ENCODE results near the gene HSPB7.

Gene HSPB7

GRCh38 chr1:15991427-15992186, 26.2 kb downstream of the HSPB7 start:
- ChIA-PET POLR2A (interaction anchor here (0.6 kb wide), 1 partner anchor 417 kb away, joined by 3 read pairs; no protein-coding TSS in a partner anchor), CTCF (no interaction called here)
- TF ChIP-seq ZNF311 (tag by site-specific recombination; IDR thresholded peaks at IDR 0.05; ENCODE audit: borderline replicate concordance) (no peak), GLIS1 (tag by site-specific recombination; IDR thresholded peaks at IDR 0.05) (peak; percentile 84), ZIC2 (tag by site-specific recombination; IDR thresholded peaks at IDR 0.05) (peak; percentile 82)
- Histone ChIP-seq H3K36me3 (ENCODE audit: control insufficient read depth in 2 of 2, insufficient read depth in 1 of 2, low read length in 2 of 2) (no peaks in the 10 kb centered on the region), H3K4me1 (ENCODE audit: control insufficient read depth, insufficient read depth, low read length) (no peaks in the 10 kb centered on the region), H3K27ac (ENCODE audit: extremely low read depth, low read depth, low read length) (no peak overlapping the region), H3K4me3 (ENCODE audit: low read depth, low read length) (no peak overlapping the region), H3K9me3 (ENCODE audit: control insufficient read depth, insufficient read depth, low read depth, low read length) (no peaks in the 10 kb centered on the region)

- no peak for TF ChIP-seq ZFP41 (tag by site-specific recombination; IDR thresholded peaks at IDR 0.05; ENCODE audit: borderline replicate concordance)
- no peak for TF ChIP-seq ZSCAN18 (tag by site-specific recombination; IDR thresholded peaks at IDR 0.05)
- TF ChIP-seq ZNF639 (tag by site-specific recombination; IDR thresholded peaks at IDR 0.05) = no peak
- no peak for TF ChIP-seq PATZ1 (tag by site-specific recombination; IDR thresholded peaks at IDR 0.05)
- no peak for TF ChIP-seq ZNF175 (tag by site-specific recombination; IDR thresholded peaks at IDR 0.05)
Measured at GRCh38 chr1:15989776-15990175, 28.1 kb downstream of the HSPB7 start.

GRCh38 chr1:15988856-15989736, 28.7 kb downstream of the HSPB7 start:
- Histone ChIP-seq H3K36me3 (ENCODE audit: control insufficient read depth in 2 of 2, insufficient read depth in 1 of 2, low read length in 2 of 2) (no peaks in the 10 kb centered on the region), H3K4me1 (ENCODE audit: control insufficient read depth, insufficient read depth, low read length) (no peaks in the 10 kb centered on the region), H3K4me3 (ENCODE audit: low read depth, low read length) (no peak overlapping the region), H3K9me3 (ENCODE audit: control insufficient read depth, insufficient read depth, low read depth, low read length) (no peaks in the 10 kb centered on the region), H3K27ac (ENCODE audit: extremely low read depth, low read depth, low read length) (no peak overlapping the region)
- CTCF ChIA-PET = no interaction called here
- TF ChIP-seq ZNF184 (tag by site-specific recombination; IDR thresholded peaks at IDR 0.05) (no peak), ZNF366 (tag by site-specific recombination; conservative IDR thresholded peaks at IDR 0.05) (peak; percentile 49), ZNF510 (tag by site-specific recombination; IDR thresholded peaks at IDR 0.05; ENCODE audit: insufficient replicate concordance) (no peak)
- POLR2A ChIA-PET = interaction anchor here (0.7 kb wide), 1 partner anchor 203 kb away, joined by 5 read pairs; no protein-coding TSS in a partner anchor

More at GRCh38 chr1:15989776-15990175, 28.1 kb downstream of the HSPB7 start:
- Histone ChIP-seq H3K36me3 (ENCODE audit: control insufficient read depth in 2 of 2, insufficient read depth in 1 of 2, low read length in 2 of 2) (no peaks in the 10 kb centered on the region), H3K4me1 (ENCODE audit: control insufficient read depth, insufficient read depth, low read length) (no peaks in the 10 kb centered on the region), H3K4me3 (ENCODE audit: low read depth, low read length) (no peak overlapping the region), H3K9me3 (ENCODE audit: control insufficient read depth, insufficient read depth, low read depth, low read length) (no peaks in the 10 kb centered on the region), H3K27ac (ENCODE audit: extremely low read depth, low read depth, low read length) (no peak overlapping the region)
- ChIA-PET POLR2A (no interaction called here), CTCF (interaction anchor here (0.7 kb wide), 1 partner anchor 17 kb away, joined by 3 read pairs; no protein-coding TSS in a partner anchor)

All from HEK293 (cell line).